Keratinocyte (primary cell): ENCODE data around the gene MTERF4. TPM values are rescaled to one million over a fixed set of nuclear protein-coding genes. Genes with fewer than 3 reads are reported as not detected.

Experiments
- DNase-seq: peaks from one replicate; pipeline ENCODE4 v3.0.0-alpha.2; 2011; ENCODE audit warnings: low read depth, missing footprints, low spot score
- FAIRE-seq: peaks from 2 replicates; lab custom pipeline; 2011; peaks lifted over from hg19 to GRCh38; lab: Jason Lieb, UNC
- H2AFZ ChIP-seq: 2 replicates; pipeline ENCODE4 v1.6.0; 2012; ENCODE audit warnings: low read length, control low read depth, inconsistent platforms; ENCODE audit not compliant: control insufficient read depth
- H3K27ac ChIP-seq: 2 replicates; pipeline ENCODE4 v1.5.1; 2011; ENCODE audit warnings: low read length; ENCODE audit not compliant: control insufficient read depth, insufficient read depth
- H3K27me3 ChIP-seq: 3 replicates; pipeline ENCODE4 v1.6.0; 2011; ENCODE audit warnings: low read length; ENCODE audit not compliant: control insufficient read depth, insufficient read depth; ENCODE audit errors: extremely low read depth
- H3K36me3 ChIP-seq, 2 experiments: 2 replicates in 1 of 2; 3 replicates in 1 of 2; pipeline ENCODE4 v1.5.1; 2011; ENCODE audit warnings: low read length in 2 of 2, mild to moderate bottlenecking in 1 of 2; ENCODE audit not compliant: control insufficient read depth in 2 of 2, insufficient read depth in 2 of 2; ENCODE audit errors: extremely low read depth in 1 of 2
- H3K4me1 ChIP-seq: 3 replicates; pipeline ENCODE4 v1.5.1; 2011; ENCODE audit warnings: low read length; ENCODE audit not compliant: control insufficient read depth, insufficient read depth; ENCODE audit errors: extremely low read depth
- H3K4me2 ChIP-seq: 3 replicates; pipeline ENCODE4 v1.6.0; 2011; ENCODE audit warnings: low read depth, low read length; ENCODE audit not compliant: control insufficient read depth, insufficient read depth; ENCODE audit errors: extremely low read depth
- H3K4me3 ChIP-seq, 3 experiments: fragments of 200-600 bp in 1 of 3; sonication (generic) in 1 of 3; 2 replicates in 2 of 3; 3 replicates in 1 of 3; pipeline ENCODE4 v1.5.1; 2011 to 2016; ENCODE audit warnings: low read length in 3 of 3, mild to moderate bottlenecking in 3 of 3, control low read depth in 2 of 3, inconsistent platforms in 1 of 3, low read depth in 1 of 3, mixed read lengths in 1 of 3, mixed run types in 1 of 3, moderate library complexity in 1 of 3; ENCODE audit not compliant: control insufficient read depth in 2 of 3, insufficient read depth in 2 of 3; ENCODE audit errors: extremely low read depth in 1 of 3
- H3K79me2 ChIP-seq: 2 replicates; pipeline ENCODE4 v1.6.0; 2012; ENCODE audit warnings: low read length; ENCODE audit not compliant: control insufficient read depth, insufficient read depth
- H3K9ac ChIP-seq: 3 replicates; pipeline ENCODE4 v1.6.0; 2011; ENCODE audit warnings: low read length; ENCODE audit not compliant: control insufficient read depth, insufficient read depth; ENCODE audit errors: extremely low read depth
- H3K9me1 ChIP-seq: 3 replicates; pipeline ENCODE4 v1.6.0; 2011; ENCODE audit warnings: low read length; ENCODE audit not compliant: control insufficient read depth, insufficient read depth; ENCODE audit errors: extremely low read depth
- H3K9me3 ChIP-seq: 2 replicates; pipeline ENCODE4 v1.5.1; 2012; ENCODE audit warnings: low read depth, low read length; ENCODE audit not compliant: control insufficient read depth
- H4K20me1 ChIP-seq: 3 replicates; pipeline ENCODE4 v1.6.0; 2011; ENCODE audit warnings: low read length; ENCODE audit not compliant: control insufficient read depth, insufficient read depth; ENCODE audit errors: extremely low read depth
- CTCF ChIP-seq, 3 experiments: IDR thresholded peaks in 1 of 3; conservative IDR thresholded peaks in 1 of 3; optimal IDR thresholded peaks in 1 of 3; 2 replicates in 2 of 3; 3 replicates in 1 of 3; pipeline versions ENCODE3 to v1.5.1; 2011; ENCODE audit warnings: low read length in 3 of 3, mild to moderate bottlenecking in 3 of 3, moderate library complexity in 2 of 3, control low read depth in 1 of 3, inconsistent platforms in 1 of 3; ENCODE audit not compliant: insufficient read depth in 2 of 3; ENCODE audit errors: extremely low read depth in 1 of 3
- EZH2 ChIP-seq: IDR thresholded peaks from one replicate; pipeline ENCODE4 v1.6.1; 2012; ENCODE audit warnings: inconsistent platforms, mild to moderate bottlenecking, low read length, moderate library complexity
- dilution Hi-C: fragments of 300-500 bp; cut with MboI; formaldehyde crosslinking; loops from one replicate; pipeline ENCODE4 v1.7.0; 2020; ENCODE audit warnings: low sequenced_read_pairs; ENCODE audit not compliant: extremely low pct_ligation_motif_present
- polyA plus RNA-seq, 5 experiments: library from polyadenylated mRNA; depleted of rRNA in 3 of 5; stranded (reverse) in 3 of 5; stranded (forward) in 1 of 5; unstranded in 1 of 5; fragments of >200 nt; gene quantifications; 1 replicate in 1 of 5; 2 replicates in 3 of 5; 3 replicates in 1 of 5; pipeline versions ENCODE4 v1.2.1 to v1.2.3, GENCODE V29; 2011 to 2012; ENCODE audit warnings: missing spikeins in 2 of 5, low read depth in 1 of 5, low replicate concordance in 1 of 5

The MTERF4 gene
- polyA plus RNA-seq, 1 donor (not counting 4 experiments of a cell fraction or from before 2014, with no cell fraction given) = 28.5 TPM

- no peak for TF ChIP-seq EZH2
- TF ChIP-seq CTCF (optimal IDR thresholded peaks at IDR 0.05 in 1 of 3, IDR thresholded peaks at IDR 0.05 in 1 of 3, conservative IDR thresholded peaks at IDR 0.05 in 1 of 3; ENCODE audit: extremely low read depth in 1 of 3, insufficient read depth in 2 of 3, low read length in 3 of 3) = no peak
- Histone ChIP-seq H4K20me1 (no peaks in the 10 kb centered on the region), H3K27ac (no peak overlapping the region), H3K79me2 (no peaks in the 10 kb centered on the region), H3K4me1 (peaks cover 8% of the 10 kb centered on the region), H3K27me3 (no peaks in the 10 kb centered on the region), H3K9ac (no peak overlapping the region), H3K9me1 (no peaks in the 10 kb centered on the region), H2AFZ (no peak overlapping the region), H3K9me3 (no peaks in the 10 kb centered on the region), H3K4me2 (no peak overlapping the region), H3K36me3 (peaks cover 2% of the 10 kb centered on the region in 2 experiments), H3K4me3 (no peak overlapping the region)
- FAIRE-seq (no peak), DNase-seq (no peak)
- dilution Hi-C loops = no loop called here
These were observed 24.1 kb upstream of the MTERF4 start for GRCh38 chr2:241126201-241126611.

- no peak overlapping the region for H3K4me2 ChIP-seq
- no peak overlapping the region for H3K4me3 ChIP-seq
- H3K9me1 ChIP-seq = no peaks in the 10 kb centered on the region
- H3K9me3 ChIP-seq = no peaks in the 10 kb centered on the region
- no peak overlapping the region for H3K27ac ChIP-seq
- no peak overlapping the region for H3K9ac ChIP-seq
- no peaks in the 10 kb centered on the region for H3K27me3 ChIP-seq
- no peaks in the 10 kb centered on the region for H3K79me2 ChIP-seq
- H2AFZ ChIP-seq = no peak overlapping the region
- TF ChIP-seq EZH2 (no peak), CTCF (optimal IDR thresholded peaks at IDR 0.05 in 1 of 3, IDR thresholded peaks at IDR 0.05 in 1 of 3, conservative IDR thresholded peaks at IDR 0.05 in 1 of 3; ENCODE audit: extremely low read depth in 1 of 3, insufficient read depth in 2 of 3, low read length in 3 of 3) (no peak)
- H3K36me3 ChIP-seq = peaks cover 2 to 4% of the 10 kb centered on the region in 2 experiments
- DNase-seq (no peak), FAIRE-seq (no peak)
- peaks cover 8% of the 10 kb centered on the region for H3K4me1 ChIP-seq
- no peaks in the 10 kb centered on the region for H4K20me1 ChIP-seq
- dilution Hi-C loops = no loop called here
These were observed 23.5 kb upstream of the MTERF4 start for GRCh38 chr2:241125626-241126025.
